Measurements from ENCODE around the gene CELF1.

DNA sequence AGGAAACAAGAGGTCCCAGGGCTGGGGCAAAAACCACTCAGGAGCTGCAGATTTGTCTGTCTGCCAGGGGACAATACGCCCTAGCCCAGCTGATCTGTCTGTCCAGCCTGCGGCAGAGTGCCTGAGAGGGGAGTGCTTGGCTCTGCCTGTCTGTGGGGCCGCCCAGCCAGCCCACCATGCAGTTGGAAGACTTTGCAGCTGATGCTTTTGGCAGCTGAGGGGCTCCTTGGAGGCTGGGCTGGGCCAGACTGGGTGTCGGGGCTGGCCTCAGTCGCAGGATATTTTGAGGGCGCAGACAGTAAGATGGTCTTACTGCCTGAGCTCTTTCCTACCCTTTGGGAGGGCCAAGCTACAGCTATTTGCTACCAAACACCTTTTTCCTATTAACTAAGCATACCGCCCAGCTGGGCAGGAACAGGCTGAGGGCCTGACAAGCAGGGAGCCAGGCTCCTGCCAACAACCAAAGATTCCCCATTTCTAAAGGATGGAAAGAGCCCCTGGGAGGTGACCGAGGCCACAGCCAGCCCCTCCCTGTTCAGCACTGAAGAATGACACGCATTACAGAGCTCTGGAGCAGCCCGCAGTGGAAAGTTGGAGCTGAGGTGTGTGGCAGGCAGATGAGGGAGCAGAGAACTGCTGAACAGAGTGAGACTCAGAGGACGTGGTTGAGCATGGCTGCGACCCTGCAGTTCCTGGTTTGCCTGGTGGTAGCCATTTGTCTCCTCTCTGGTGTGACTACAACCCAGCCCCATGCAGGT, 33.3 kb upstream of the CELF1 start, which contains the start of gene FAM180B:
- TF ChIP-seq, protein P1, sequence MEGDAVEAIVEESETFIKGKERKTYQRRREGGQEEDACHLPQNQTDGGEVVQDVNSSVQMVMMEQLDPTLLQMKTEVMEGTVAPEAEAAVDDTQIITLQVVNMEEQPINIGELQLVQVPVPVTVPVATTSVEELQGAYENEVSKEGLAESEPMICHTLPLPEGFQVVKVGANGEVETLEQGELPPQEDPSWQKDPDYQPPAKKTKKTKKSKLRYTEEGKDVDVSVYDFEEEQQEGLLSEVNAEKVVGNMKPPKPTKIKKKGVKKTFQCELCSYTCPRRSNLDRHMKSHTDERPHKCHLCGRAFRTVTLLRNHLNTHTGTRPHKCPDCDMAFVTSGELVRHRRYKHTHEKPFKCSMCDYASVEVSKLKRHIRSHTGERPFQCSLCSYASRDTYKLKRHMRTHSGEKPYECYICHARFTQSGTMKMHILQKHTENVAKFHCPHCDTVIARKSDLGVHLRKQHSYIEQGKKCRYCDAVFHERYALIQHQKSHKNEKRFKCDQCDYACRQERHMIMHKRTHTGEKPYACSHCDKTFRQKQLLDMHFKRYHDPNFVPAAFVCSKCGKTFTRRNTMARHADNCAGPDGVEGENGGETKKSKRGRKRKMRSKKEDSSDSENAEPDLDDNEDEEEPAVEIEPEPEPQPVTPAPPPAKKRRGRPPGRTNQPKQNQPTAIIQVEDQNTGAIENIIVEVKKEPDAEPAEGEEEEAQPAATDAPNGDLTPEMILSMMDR (IDR thresholded peaks at IDR 0.05): no peak
- TF ChIP-seq POLR2AphosphoS5 (IDR thresholded peaks at IDR 0.05; ENCODE audit: low read depth, low read length) (no peak), RAD21 (IDR thresholded peaks at IDR 0.05; ENCODE audit: low read length) (no peak), GABPA (IDR thresholded peaks at IDR 0.05; ENCODE audit: low read depth) (no peak), RCOR1 (IDR thresholded peaks at IDR 0.05; ENCODE audit: low read length) (no peak), NRF1 (IDR thresholded peaks at IDR 0.05; ENCODE audit: low read depth, low read length) (no peak), RXRA (IDR thresholded peaks at IDR 0.05; ENCODE audit: borderline replicate concordance, low read depth) (no peak), SIN3A (IDR thresholded peaks at IDR 0.05; ENCODE audit: borderline replicate concordance, low read depth, low read length) (no peak), TCF12 (IDR thresholded peaks at IDR 0.05) (no peak)
- TF ChIP-seq, protein P2, sequence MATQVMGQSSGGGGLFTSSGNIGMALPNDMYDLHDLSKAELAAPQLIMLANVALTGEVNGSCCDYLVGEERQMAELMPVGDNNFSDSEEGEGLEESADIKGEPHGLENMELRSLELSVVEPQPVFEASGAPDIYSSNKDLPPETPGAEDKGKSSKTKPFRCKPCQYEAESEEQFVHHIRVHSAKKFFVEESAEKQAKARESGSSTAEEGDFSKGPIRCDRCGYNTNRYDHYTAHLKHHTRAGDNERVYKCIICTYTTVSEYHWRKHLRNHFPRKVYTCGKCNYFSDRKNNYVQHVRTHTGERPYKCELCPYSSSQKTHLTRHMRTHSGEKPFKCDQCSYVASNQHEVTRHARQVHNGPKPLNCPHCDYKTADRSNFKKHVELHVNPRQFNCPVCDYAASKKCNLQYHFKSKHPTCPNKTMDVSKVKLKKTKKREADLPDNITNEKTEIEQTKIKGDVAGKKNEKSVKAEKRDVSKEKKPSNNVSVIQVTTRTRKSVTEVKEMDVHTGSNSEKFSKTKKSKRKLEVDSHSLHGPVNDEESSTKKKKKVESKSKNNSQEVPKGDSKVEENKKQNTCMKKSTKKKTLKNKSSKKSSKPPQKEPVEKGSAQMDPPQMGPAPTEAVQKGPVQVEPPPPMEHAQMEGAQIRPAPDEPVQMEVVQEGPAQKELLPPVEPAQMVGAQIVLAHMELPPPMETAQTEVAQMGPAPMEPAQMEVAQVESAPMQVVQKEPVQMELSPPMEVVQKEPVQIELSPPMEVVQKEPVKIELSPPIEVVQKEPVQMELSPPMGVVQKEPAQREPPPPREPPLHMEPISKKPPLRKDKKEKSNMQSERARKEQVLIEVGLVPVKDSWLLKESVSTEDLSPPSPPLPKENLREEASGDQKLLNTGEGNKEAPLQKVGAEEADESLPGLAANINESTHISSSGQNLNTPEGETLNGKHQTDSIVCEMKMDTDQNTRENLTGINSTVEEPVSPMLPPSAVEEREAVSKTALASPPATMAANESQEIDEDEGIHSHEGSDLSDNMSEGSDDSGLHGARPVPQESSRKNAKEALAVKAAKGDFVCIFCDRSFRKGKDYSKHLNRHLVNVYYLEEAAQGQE (IDR thresholded peaks at IDR 0.05; ENCODE audit: low read depth, low read length): no peak
